Stimulated activated memory B cell treated with anti-CD40 and anti-IgM and Interleukin-4, amounts not matched to agents 10 μg/mL and 1 μg/mL and 100 μg/mL, for 72 hours (primary cell): Measurements from ENCODE around the gene JPT1.
"Not testable (repeated sequence)": the region's sequence is repeated elsewhere in the genome, so short reads cannot be mapped to it uniquely, and the experiment has no call there.

ENCODE experiments used
- ATAC-seq: fragments of 150-1000 bp; cut with Tn5 transposase; 2 replicates; pipeline ENCODE4 v1.10.0; 2021
- H3K27ac Mint-ChIP-seq: one replicate; pipeline ENCODE4 v1.8.0; 2022; ENCODE audit warnings: mild to moderate bottlenecking, mixed read lengths
- H3K27me3 Mint-ChIP-seq: one replicate; pipeline ENCODE4 v1.8.0; 2022; ENCODE audit warnings: mixed read lengths
- H3K36me3 Mint-ChIP-seq: one replicate; pipeline ENCODE4 v1.8.0; 2022; ENCODE audit warnings: mixed read lengths
- H3K4me1 Mint-ChIP-seq: one replicate; pipeline ENCODE4 v1.8.0; 2022; ENCODE audit warnings: mixed read lengths
- H3K4me3 Mint-ChIP-seq: one replicate; pipeline ENCODE4 v1.8.0; 2022; ENCODE audit warnings: mild to moderate bottlenecking, moderate library complexity, mixed read lengths
- H3K9me3 Mint-ChIP-seq: one replicate; pipeline ENCODE4 v1.8.0; 2022; ENCODE audit warnings: mixed read lengths

JPT1 gene

DNA sequence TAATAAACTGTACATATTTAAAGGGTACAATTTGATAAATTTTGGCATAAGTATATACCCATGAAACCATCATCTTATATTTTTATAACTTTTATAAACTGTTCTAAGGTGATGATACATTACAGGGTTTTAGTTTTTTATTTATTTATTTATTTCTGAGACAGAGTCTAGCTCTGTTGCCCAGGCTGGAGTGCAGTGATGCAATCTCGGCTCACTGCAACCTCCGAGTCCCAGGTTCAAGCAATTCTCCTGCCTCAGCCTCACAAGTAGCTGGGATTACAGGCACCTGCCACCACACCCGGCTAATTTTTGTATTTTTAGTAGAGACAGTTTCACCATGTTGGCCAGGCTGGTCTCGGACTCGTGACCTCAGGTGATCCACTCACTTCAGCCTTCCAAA, 26.4 kb downstream of the JPT1 start:
- not testable (repeated sequence) for H3K4me3 Mint-ChIP-seq, H3K27ac Mint-ChIP-seq, ATAC-seq, H3K27me3 Mint-ChIP-seq, H3K9me3 Mint-ChIP-seq
- Mint-ChIP-seq H3K36me3 (peaks cover 17% of the 10 kb centered on the region), H3K4me1 (peaks cover 55% of the 10 kb centered on the region)

DNA sequence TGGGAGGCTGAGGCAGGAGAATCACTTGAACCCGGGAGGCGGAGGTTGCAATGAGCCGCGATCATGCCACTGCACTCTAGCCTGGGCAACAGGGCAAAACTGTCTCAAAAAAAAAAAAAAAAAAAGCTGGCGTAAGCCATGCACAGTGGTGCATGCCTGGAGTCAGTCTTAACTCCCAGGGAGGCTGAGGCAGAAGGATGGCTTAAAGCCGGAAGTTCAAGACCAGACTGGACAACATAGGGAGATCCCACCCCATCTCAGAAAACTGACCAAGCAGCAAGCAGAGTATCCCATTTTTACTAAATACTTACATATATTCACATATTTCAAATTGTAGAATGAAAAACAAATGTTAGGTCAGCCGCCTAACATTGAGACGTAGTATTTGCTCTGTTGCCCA, 27.4 kb downstream of the JPT1 start:
- Mint-ChIP-seq H3K4me3 (no peak overlapping the region), H3K27me3 (no peaks in the 10 kb centered on the region), H3K4me1 (peaks cover 55% of the 10 kb centered on the region), H3K9me3 (no peaks in the 10 kb centered on the region), H3K36me3 (peaks cover 17% of the 10 kb centered on the region), H3K27ac (no peak overlapping the region)
- ATAC-seq, result no peak

DNA sequence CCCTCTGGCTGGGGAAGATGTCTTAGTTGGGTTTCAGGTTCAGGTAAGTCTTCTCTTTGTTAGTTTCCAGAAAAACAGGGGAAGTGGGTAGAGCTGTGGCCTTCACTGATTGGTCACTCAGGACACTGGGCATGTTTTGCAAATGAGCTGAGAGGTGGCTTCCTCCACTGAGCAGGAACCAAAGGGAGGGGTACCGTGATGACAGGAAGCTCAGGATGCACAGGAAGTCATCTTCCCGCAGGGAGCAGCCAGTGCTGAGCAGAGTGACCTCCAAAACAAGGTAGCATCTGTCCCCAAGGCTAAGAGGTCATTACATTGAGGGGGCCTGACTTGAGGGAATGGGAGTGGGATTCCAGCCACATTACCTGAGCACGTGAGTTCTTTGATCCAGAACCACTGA, 28.3 kb downstream of the JPT1 start:
- Mint-ChIP-seq H3K4me1 (peaks cover 54% of the 10 kb centered on the region), H3K9me3 (no peaks in the 10 kb centered on the region), H3K36me3 (peaks cover 17% of the 10 kb centered on the region), H3K27ac (peak overlapping the region; percentile 22), H3K4me3 (no peak overlapping the region), H3K27me3 (no peaks in the 10 kb centered on the region)
- ATAC-seq, result peak; percentile 10

DNA sequence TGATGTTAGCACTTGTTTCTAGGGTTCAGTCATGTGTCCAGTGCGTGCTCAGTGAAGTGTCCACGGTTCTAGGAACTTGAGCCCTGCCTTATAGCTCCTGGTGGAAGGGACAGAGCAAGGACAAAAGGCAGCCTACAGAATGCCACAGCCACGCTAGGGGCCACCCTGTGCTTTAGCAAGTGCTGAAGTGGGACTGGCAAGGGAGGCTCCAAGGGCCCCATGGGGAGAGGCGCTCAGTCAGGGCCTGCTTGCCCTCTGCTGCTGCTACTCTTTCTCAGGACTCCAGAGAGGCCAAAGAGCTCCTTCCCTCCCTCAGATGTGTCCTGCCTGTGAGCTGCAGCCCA, 29.5 kb downstream of the JPT1 start:
- Mint-ChIP-seq H3K27me3 (no peaks in the 10 kb centered on the region), H3K27ac (peak overlapping the region; percentile 22), H3K4me3 (no peak overlapping the region), H3K9me3 (no peaks in the 10 kb centered on the region), H3K36me3 (peaks cover 18% of the 10 kb centered on the region), H3K4me1 (peaks cover 45% of the 10 kb centered on the region)
- no peak for ATAC-seq

DNA sequence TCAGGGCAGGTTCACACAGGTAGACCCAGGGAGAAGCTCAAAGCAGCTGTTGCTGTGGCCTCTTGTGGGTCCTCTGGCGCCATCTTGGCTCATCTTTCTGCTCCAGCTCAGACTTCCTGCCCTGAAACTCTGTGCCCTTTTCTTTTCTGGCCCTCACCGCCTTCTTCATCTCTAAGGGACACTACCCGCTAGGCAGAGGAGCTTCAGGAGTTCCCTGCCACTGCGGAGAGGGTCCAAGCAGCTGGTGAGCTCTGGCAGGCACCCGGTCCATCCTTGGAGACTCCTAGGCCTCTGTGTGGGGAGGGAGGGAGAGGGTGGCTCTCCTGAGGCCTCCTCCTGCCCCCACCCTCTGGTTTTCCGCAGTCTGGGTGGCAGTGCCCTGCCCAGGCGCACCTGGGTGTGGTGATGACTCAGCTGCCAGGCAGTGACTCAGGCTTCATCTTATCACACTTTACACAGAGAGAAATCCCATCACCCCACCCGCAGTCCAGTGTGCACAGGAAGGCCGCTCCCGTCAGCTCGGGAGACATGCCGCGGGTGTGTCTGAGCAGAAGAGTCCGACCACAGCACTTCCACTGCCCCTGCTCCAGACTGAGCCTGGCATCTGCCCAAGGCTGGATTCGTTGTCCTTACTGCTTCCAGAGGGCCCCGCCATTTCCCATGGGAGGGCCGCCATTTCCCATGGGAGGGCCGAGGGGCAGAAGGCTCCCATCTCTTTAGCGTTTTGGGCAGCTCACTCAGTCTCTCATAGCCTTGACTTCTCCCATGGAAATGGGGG, 30.1 kb downstream of the JPT1 start:
- Mint-ChIP-seq H3K36me3 (peaks cover 12% of the 10 kb centered on the region), H3K4me1 (peaks cover 39% of the 10 kb centered on the region), H3K4me3 (no peak overlapping the region), H3K27ac (peak overlapping the region; percentile 22), H3K27me3 (no peaks in the 10 kb centered on the region), H3K9me3 (no peaks in the 10 kb centered on the region)
- ATAC-seq, result peak; percentile 57

DNA sequence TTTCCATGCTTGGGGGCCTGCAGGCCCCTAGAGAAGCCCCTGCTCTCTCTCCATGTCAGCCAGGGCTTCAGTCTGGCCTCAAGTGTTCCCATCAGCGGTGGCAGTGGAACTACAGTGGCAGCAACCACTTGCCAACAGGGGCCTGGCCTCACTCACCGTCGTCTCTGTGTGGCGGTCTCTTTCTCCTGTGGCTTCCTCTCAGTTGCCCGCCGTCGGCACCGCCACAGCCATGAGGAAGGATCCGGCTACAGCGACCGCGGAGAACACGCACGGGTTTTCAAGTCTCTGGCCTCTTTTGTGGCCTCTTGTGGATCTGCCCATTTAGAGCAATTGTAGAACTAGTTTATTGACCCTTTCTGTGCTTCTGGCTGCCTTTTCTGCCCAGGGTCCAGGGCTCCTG, 36.0 kb downstream of the JPT1 start:
- peaks cover 37% of the 10 kb centered on the region for H3K36me3 Mint-ChIP-seq
- no peak for ATAC-seq
- H3K9me3 Mint-ChIP-seq, result no peaks in the 10 kb centered on the region
- H3K27me3 Mint-ChIP-seq, result no peaks in the 10 kb centered on the region
- peak overlapping the region; percentile 67 for H3K27ac Mint-ChIP-seq
- H3K4me1 Mint-ChIP-seq, result peaks cover 55% of the 10 kb centered on the region
- H3K4me3 Mint-ChIP-seq, result no peak overlapping the region

DNA sequence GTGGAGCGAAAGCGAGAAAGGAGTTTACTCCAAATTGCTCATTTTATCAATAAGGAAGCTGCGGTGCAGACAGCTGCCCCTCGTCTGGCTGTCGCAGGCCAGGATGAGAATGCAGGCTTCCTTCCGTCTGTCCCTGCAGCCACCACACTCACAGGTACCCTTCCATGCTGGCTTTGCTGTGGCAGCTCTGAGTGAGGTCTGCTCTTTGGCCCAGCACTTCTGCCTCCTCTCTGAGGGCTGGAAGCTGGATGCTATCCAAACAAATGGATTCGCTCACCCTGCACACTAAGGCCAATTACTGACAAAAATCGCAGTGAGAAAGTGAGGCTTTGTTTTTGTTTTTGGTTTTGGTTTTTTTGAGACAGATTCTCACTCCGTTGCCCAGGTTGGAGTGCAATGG, 37.6 kb downstream of the JPT1 start:
- Mint-ChIP-seq H3K4me3 (no peak overlapping the region), H3K4me1 (peaks cover 60% of the 10 kb centered on the region), H3K9me3 (no peaks in the 10 kb centered on the region), H3K36me3 (peaks cover 42% of the 10 kb centered on the region), H3K27me3 (no peaks in the 10 kb centered on the region), H3K27ac (no peak overlapping the region)
- no peak for ATAC-seq

DNA sequence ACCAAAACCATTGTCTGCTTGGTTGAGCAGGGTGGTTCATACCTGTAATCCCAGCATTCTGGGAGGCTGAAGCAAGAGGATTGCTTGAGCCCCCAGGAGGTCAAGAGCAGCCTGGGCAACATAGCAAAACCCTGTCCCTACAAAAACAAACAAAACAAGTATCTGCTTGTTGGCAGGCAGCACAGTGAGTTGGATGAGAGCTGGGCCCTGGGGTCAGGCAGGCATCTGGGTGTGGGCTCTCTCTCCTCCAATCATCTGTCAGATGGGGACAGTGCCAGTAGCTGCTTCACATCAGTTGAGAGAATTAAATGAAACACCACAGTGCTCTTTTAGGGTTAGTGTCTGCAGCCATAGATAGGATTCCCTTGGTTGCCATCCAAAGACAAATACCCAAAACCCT, 38.8 kb downstream of the JPT1 start:
- no peak for ATAC-seq
- H3K27me3 Mint-ChIP-seq, result no peaks in the 10 kb centered on the region
- no peak overlapping the region for H3K27ac Mint-ChIP-seq
- no peaks in the 10 kb centered on the region for H3K9me3 Mint-ChIP-seq
- H3K4me3 Mint-ChIP-seq, result no peak overlapping the region
- H3K4me1 Mint-ChIP-seq, result peaks cover 71% of the 10 kb centered on the region
- peaks cover 44% of the 10 kb centered on the region for H3K36me3 Mint-ChIP-seq

DNA sequence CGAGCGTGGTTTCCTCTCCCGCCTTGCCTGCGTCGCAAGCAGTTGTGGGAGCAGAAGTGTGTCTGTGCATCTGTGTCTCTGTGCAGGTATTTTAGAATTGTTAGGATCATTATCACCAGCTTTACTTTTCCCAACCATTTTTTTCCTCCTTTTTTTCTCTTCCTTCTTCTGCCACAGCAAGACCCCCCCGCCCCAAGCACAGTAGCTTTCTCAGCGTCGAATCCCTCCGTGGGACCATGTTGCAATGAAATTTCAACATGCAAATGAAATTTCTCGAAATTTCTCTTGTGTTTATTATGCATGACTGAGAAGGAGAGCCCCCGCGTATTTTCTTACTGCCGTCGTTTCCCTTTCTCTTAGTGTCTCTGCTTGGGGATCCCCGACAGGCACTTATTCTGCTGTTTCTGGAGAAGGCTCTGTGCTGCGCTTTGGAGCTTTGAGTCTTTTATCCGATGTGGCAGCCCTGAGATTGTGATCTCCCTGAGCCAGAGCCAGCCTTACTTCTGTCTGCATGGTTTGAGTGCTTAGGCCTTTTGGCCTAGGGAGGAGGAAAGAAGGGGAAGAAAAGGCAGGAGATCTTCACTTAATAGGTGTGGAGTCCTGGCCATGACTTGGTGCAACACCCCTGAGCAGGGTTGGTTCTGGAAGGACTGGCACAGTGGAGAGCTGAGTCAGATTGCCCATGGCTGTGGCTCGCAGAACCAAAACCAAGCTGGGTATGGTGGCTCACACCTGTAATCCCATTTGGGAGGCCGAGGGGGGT, 39.6 kb downstream of the JPT1 start:
- no peaks in the 10 kb centered on the region for H3K27me3 Mint-ChIP-seq
- peak overlapping the region; percentile 81 for H3K27ac Mint-ChIP-seq
- H3K36me3 Mint-ChIP-seq, result peaks cover 37% of the 10 kb centered on the region
- ATAC-seq, result peak; percentile 60
- H3K9me3 Mint-ChIP-seq, result no peaks in the 10 kb centered on the region
- H3K4me3 Mint-ChIP-seq, result peak overlapping the region; percentile 77
- H3K4me1 Mint-ChIP-seq, result peaks cover 75% of the 10 kb centered on the region

DNA sequence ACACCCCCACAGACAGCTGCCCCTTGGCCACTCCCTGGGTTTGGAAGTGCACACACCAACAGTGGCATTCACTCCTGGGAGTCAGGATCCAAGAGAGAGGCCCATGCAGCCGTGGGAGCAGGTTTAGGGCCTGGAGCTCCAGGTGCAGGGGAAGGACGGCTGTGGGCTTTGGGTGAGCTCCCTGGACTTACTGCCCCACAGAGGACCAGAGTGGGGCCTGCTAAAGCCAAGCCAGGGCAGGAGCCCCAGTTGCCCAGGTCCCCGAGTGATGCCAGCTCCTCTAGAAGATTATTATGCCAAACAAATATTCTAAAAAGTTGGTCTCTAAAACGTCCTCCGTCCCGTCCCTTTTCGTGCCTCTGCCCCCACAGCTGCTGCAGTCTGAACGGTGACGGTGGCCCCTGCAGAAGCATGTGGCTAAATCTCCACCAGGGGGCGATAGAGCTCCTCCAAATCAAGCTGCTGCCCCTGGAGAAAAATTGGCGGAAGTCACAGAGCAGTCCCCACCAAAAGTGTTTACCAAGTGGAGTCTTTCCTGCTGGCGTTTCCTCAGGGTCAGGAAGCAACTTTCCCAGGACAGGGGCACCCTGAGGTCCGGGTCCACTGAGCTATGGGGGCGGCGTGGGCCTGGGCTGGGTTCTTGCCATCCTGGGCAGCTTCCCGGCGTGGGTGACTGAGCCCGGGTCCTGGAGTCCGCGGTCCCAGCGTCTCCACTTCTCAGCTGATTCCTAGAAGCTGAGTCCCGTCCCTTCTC, 40.3 kb downstream of the JPT1 start:
- Mint-ChIP-seq H3K27me3 (no peaks in the 10 kb centered on the region), H3K4me3 (peak overlapping the region; percentile 77), H3K9me3 (no peaks in the 10 kb centered on the region), H3K4me1 (peaks cover 78% of the 10 kb centered on the region), H3K36me3 (peaks cover 35% of the 10 kb centered on the region), H3K27ac (peak overlapping the region; percentile 81)
- peak; percentile 81 for ATAC-seq

DNA sequence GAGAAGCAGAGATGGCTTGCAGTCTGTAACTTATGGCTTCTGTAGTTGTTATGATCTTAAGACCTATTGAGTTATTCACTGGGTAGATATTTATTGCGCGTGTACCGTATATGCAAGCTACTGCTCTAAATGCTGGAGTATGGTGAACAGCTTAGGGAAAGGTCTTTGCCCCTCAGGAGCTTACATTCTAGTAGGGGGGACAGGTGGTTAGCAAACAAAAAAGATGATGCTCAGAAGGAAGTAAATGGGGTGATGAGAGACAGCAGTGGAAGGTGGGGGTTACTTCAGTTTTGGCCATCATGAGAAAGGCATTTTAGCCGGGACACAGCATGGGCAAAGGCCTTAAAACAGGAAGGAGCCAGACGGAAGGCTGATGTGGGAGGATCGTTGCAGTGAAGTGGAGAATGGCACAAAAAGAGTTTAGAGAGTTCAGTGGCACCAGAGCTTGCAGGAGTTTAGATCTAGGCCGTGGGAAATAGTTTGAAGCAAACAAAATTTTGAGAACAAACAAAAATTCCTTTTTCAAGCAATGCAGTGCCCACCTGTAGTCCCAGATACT, 42.5 kb downstream of the JPT1 start:
- peaks cover 66% of the 10 kb centered on the region for H3K4me1 Mint-ChIP-seq
- no peaks in the 10 kb centered on the region for H3K9me3 Mint-ChIP-seq
- H3K27ac Mint-ChIP-seq, result no peak overlapping the region
- H3K4me3 Mint-ChIP-seq, result no peak overlapping the region
- H3K36me3 Mint-ChIP-seq, result peaks cover 26% of the 10 kb centered on the region
- no peaks in the 10 kb centered on the region for H3K27me3 Mint-ChIP-seq
- ATAC-seq, result no peak

DNA sequence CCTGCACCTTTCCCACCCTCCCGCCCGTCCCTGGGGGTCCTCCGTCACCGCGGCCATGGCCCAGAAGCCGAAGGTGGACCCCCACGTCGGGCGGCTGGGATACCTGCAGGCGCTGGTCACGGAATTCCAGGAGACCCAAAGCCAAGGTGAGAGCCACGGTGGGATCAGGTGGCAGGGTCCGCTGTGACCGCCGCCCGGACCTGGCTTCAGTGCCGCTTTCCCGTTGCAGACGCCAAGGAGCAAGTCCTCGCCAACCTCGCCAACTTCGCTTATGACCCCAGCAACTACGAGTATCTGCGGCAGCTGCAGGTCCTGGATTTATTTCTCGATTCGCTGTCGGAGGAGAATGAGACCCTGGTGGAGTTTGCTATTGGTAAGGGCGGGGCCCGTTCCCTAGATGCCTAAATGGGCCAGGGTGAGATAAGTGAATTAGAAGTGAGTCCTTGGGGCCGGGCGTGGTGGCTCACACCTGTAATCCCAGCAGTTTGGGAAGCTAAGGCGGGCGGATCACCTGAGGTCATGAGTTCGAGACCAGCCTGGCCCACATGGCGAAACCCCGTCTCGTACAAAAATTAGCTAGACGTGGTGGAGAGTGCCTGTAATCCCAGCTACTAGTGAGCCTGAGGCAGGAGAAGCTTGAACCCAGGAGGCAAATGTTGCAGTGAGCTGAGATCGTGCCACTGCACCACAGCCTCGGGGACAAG, 43.9 kb downstream of the JPT1 start:
- H3K4me3 Mint-ChIP-seq, result peak overlapping the region; percentile 82
- no peaks in the 10 kb centered on the region for H3K9me3 Mint-ChIP-seq
- peak overlapping the region; percentile 38 for H3K27ac Mint-ChIP-seq
- H3K36me3 Mint-ChIP-seq, result peaks cover 21% of the 10 kb centered on the region
- H3K4me1 Mint-ChIP-seq, result peaks cover 60% of the 10 kb centered on the region
- H3K27me3 Mint-ChIP-seq, result no peaks in the 10 kb centered on the region
- ATAC-seq, result no peak

DNA sequence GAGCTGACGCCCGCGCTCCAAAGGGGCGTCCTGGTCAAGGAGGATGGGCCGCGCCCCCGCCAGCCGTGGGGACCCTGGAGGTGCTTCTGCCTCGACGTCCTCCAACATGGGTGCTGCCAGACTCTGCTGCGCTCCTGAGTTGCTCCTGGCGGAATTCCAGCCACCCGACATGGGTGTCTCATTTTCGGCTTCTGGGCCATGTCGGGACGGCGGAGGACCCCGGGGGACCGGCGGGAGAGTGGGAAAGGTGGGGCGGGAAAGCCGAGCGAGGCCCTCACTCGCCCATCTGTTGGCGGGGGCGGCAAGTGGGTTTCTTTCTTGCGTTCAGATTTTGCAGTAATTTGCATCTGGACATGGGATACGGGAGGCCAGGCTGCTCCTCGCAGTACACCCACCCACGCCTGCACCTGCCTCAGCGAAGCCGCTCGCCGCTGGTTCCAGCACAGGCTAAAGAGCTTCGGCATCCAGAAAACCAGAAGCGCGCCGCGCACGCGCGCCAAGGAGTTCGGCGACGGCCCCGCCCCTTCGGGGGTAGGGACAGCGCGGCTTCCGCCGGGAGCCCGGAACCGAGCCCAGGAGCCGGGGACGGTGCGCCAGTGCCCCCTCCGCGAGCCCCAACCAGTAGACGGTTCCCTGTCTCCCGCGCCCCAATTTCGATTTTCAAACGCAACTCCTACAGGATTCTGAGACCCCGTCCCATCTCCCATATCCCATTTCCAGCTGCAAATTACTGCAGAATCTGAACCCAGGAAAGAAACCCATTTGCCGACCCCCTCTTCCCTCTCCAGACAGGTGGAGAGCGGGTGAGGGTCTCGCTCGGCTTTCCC, 44.7 kb downstream of the JPT1 start, which contains the start of gene ARMC7:
Gene ARMC7, plus strand, starts transcription at position 563 of the 827 bp plus-strand sequence. CDS start 320 bp downstream, outside the sequence.
- peak; percentile 88 for ATAC-seq
- Mint-ChIP-seq H3K4me3 (peak within 1 kb of the TSS; percentile 82), H3K27ac (peak within 1 kb of the TSS; percentile 38), H3K9me3 (no peaks in the 10 kb centered on the region), H3K36me3 (peaks cover 16% of the 10 kb centered on the region), H3K4me1 (peaks cover 53% of the 10 kb centered on the region), H3K27me3 (no peaks in the 10 kb centered on the region)

DNA sequence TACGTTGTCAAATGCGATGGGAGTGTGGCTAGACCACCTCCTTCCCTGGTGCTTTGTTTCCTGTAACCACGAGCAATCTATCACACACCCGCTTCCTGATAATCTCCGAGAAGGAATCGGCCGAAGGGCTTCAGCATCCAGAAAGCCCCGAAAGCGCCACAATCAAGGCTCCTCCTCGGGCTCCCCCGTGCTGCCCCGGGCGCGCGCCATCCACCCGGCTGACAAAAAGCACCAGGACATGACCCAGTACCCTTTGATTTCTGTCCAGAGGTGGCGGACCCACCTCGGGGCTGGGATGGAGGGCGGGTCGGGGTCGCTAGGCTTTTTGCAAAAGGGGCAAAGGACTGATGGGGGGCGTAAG, 45.3 kb downstream of the JPT1 start:
- Mint-ChIP-seq H3K27ac (no peak overlapping the region), H3K9me3 (no peaks in the 10 kb centered on the region), H3K4me1 (peaks cover 47% of the 10 kb centered on the region), H3K4me3 (peak overlapping the region; percentile 82), H3K27me3 (no peaks in the 10 kb centered on the region), H3K36me3 (peaks cover 10% of the 10 kb centered on the region)
- ATAC-seq, result peak; percentile 9
